Immature natural killer cell (primary cell): ENCODE measurements around the gene PAK5. TPM values are rescaled to one million over a fixed set of nuclear protein-coding genes. Genes with fewer than 3 reads are reported as not detected.

Experiments used
- DNase-seq, 3 donors: peaks; one replicate each; pipeline ENCODE4 v3.0.0; 2022; ENCODE audit warnings: mixed read lengths in 1 of 3
- H3K27ac Mint-ChIP-seq, 6 donors: one replicate each; pipeline ENCODE4 v1.8.0; 2020; ENCODE audit warnings: mixed read lengths in 6 of 6, mild to moderate bottlenecking in 5 of 6, inconsistent platforms in 4 of 6, moderate library complexity in 3 of 6
- H3K27me3 Mint-ChIP-seq, 3 donors: one replicate each; pipeline ENCODE4 v1.8.0; 2020 to 2021; ENCODE audit warnings: low read depth in 3 of 3, mild to moderate bottlenecking in 3 of 3, mixed read lengths in 3 of 3, moderate library complexity in 3 of 3, inconsistent platforms in 1 of 3
- H3K36me3 Mint-ChIP-seq, 3 donors: one replicate each; pipeline ENCODE4 v1.8.0; 2020; ENCODE audit warnings: mixed read lengths in 3 of 3, inconsistent platforms in 2 of 3, mild to moderate bottlenecking in 2 of 3
- H3K4me1 Mint-ChIP-seq, 2 donors: one replicate each; pipeline ENCODE4 v1.8.0; 2020; ENCODE audit warnings: inconsistent platforms in 2 of 2, mild to moderate bottlenecking in 2 of 2, mixed read lengths in 2 of 2, moderate library complexity in 1 of 2
- H3K4me3 Mint-ChIP-seq, 5 donors: one replicate each; pipeline ENCODE4 v1.8.0; 2020; ENCODE audit warnings: mild to moderate bottlenecking in 5 of 5, mixed read lengths in 5 of 5, inconsistent platforms in 3 of 5, moderate library complexity in 3 of 5
- H3K9me3 Mint-ChIP-seq, 6 donors: one replicate each; pipeline ENCODE4 v1.8.0; 2020; ENCODE audit warnings: mild to moderate bottlenecking in 6 of 6, mixed read lengths in 6 of 6, inconsistent platforms in 4 of 6, moderate library complexity in 3 of 6
- polyA plus RNA-seq, 3 donors: library from polyadenylated mRNA; unstranded; fragments of 300-500 nt; fragmentation: Illumina TruSeq; gene quantifications; one replicate each; pipeline ENCODE4 v1.2.3, GENCODE V29; 2021

Gene PAK5
- polyA plus RNA-seq, 3 donors from 2014 or later, result not detected

- DNase-seq, result no peak
- no peaks in the 10 kb centered on the region for H3K36me3 Mint-ChIP-seq
- no peaks in the 10 kb centered on the region for H3K27me3 Mint-ChIP-seq
- no peak overlapping the region for H3K27ac Mint-ChIP-seq
- H3K4me1 Mint-ChIP-seq, result no peaks in the 10 kb centered on the region
- H3K9me3 Mint-ChIP-seq, result peaks cover 2 to 30% (median 4%) of the 10 kb centered on the region in 6 donors
- H3K4me3 Mint-ChIP-seq, result no peak overlapping the region
Measured at GRCh38 chr20:9756660-9757059, 82.2 kb downstream of the PAK5 start.

GRCh38 chr20:9755301-9755700 lies 83.6 kb downstream of the PAK5 start:
- H3K4me3 Mint-ChIP-seq, result no peak overlapping the region
- H3K4me1 Mint-ChIP-seq, result no peaks in the 10 kb centered on the region
- no peaks in the 10 kb centered on the region for H3K27me3 Mint-ChIP-seq
- H3K36me3 Mint-ChIP-seq, result no peaks in the 10 kb centered on the region
- DNase-seq, result no peak
- no peak overlapping the region for H3K27ac Mint-ChIP-seq
- H3K9me3 Mint-ChIP-seq, result peaks cover 2 to 21% (median 4%) of the 10 kb centered on the region in 6 donors

- H3K27me3 Mint-ChIP-seq, result peaks cover 0 to 6% (median 0%) of the 10 kb centered on the region in 3 donors
- no peak overlapping the region for H3K27ac Mint-ChIP-seq
- H3K9me3 Mint-ChIP-seq, result peaks cover 0 to 17% (median 9%) of the 10 kb centered on the region in 6 donors
- H3K4me3 Mint-ChIP-seq, result no peak overlapping the region
- DNase-seq, result no peak
- H3K36me3 Mint-ChIP-seq, result no peaks in the 10 kb centered on the region
- no peaks in the 10 kb centered on the region for H3K4me1 Mint-ChIP-seq
Measured at GRCh38 chr20:9744551-9744950, 94.3 kb downstream of the PAK5 start.

GRCh38 chr20:9743871-9744270 lies 95.0 kb downstream of the PAK5 start:
- Mint-ChIP-seq H3K27me3 (peaks cover 0 to 6% (median 0%) of the 10 kb centered on the region in 3 donors), H3K9me3 (peaks cover 0 to 17% (median 9%) of the 10 kb centered on the region in 6 donors), H3K4me1 (no peaks in the 10 kb centered on the region), H3K27ac (no peak overlapping the region), H3K4me3 (no peak overlapping the region), H3K36me3 (no peaks in the 10 kb centered on the region)
- no peak for DNase-seq

- H3K36me3 Mint-ChIP-seq, result no peaks in the 10 kb centered on the region
- no peaks in the 10 kb centered on the region for H3K4me1 Mint-ChIP-seq
- H3K4me3 Mint-ChIP-seq, result no peak overlapping the region
- H3K27ac Mint-ChIP-seq, result no peak overlapping the region
- no peak for DNase-seq
- H3K27me3 Mint-ChIP-seq, result peaks cover 0 to 6% (median 0%) of the 10 kb centered on the region in 3 donors
- peaks cover 0 to 17% (median 9%) of the 10 kb centered on the region in 6 donors for H3K9me3 Mint-ChIP-seq
Measured at GRCh38 chr20:9742821-9743220, 96.1 kb downstream of the PAK5 start.

GRCh38 chr20:9741996-9742395 lies 96.9 kb downstream of the PAK5 start:
- H3K9me3 Mint-ChIP-seq, result peaks cover 0 to 17% (median 8%) of the 10 kb centered on the region in 6 donors
- H3K27me3 Mint-ChIP-seq, result peaks cover 0 to 6% (median 0%) of the 10 kb centered on the region in 3 donors

DNA sequence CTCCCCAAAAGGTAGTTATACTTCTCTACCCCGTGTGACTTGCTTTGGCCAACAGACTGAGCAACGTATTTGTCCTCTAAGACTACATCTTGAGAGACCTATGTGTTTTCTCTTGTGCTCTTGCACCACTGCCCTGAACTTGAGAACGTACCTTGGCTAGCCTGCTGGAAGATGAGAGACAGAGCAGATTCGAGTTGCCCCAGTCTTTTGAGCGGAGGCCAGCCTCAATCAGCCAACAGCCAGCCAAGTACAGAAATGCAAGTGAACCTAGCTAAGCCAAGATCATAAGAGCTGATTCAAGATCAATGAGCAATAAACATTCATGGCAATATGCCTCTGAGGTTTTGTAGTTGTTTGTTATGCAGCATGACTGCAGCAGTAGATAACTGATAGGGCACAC lies 98.4 kb downstream of the PAK5 start:
- Mint-ChIP-seq H3K4me3 (no peak overlapping the region), H3K9me3 (peaks cover 5 to 20% (median 6%) of the 10 kb centered on the region in 6 donors), H3K27me3 (peaks cover 0 to 3% (median 0%) of the 10 kb centered on the region in 3 donors), H3K36me3 (no peaks in the 10 kb centered on the region), H3K27ac (no peak overlapping the region), H3K4me1 (no peaks in the 10 kb centered on the region)
- DNase-seq, result no peak

More at GRCh38 chr20:9741996-9742395, 96.9 kb downstream of the PAK5 start:
- H3K4me1 Mint-ChIP-seq, result no peaks in the 10 kb centered on the region
- DNase-seq, result no peak
- H3K27ac Mint-ChIP-seq, result no peak overlapping the region
- no peaks in the 10 kb centered on the region for H3K36me3 Mint-ChIP-seq
- H3K4me3 Mint-ChIP-seq, result no peak overlapping the region

- H3K9me3 Mint-ChIP-seq, result peaks cover 5 to 23% (median 8%) of the 10 kb centered on the region in 6 donors
- no peak overlapping the region for H3K27ac Mint-ChIP-seq
- no peaks in the 10 kb centered on the region for H3K36me3 Mint-ChIP-seq
- no peak for DNase-seq
- no peaks in the 10 kb centered on the region for H3K4me1 Mint-ChIP-seq
- no peak overlapping the region for H3K4me3 Mint-ChIP-seq
- H3K27me3 Mint-ChIP-seq, result peaks cover 0 to 3% (median 0%) of the 10 kb centered on the region in 3 donors
Measured at GRCh38 chr20:9739991-9740390, 98.9 kb downstream of the PAK5 start.

- Mint-ChIP-seq H3K27ac (no peak overlapping the region), H3K4me3 (no peak overlapping the region), H3K36me3 (peaks cover 0 to 3% (median 0%) of the 10 kb centered on the region in 3 donors), H3K27me3 (no peaks in the 10 kb centered on the region), H3K4me1 (no peaks in the 10 kb centered on the region), H3K9me3 (peaks cover 5 to 25% (median 7%) of the 10 kb centered on the region in 6 donors)
- no peak for DNase-seq
Measured at GRCh38 chr20:9736373-9736772, 102.5 kb downstream of the PAK5 start.

DNA sequence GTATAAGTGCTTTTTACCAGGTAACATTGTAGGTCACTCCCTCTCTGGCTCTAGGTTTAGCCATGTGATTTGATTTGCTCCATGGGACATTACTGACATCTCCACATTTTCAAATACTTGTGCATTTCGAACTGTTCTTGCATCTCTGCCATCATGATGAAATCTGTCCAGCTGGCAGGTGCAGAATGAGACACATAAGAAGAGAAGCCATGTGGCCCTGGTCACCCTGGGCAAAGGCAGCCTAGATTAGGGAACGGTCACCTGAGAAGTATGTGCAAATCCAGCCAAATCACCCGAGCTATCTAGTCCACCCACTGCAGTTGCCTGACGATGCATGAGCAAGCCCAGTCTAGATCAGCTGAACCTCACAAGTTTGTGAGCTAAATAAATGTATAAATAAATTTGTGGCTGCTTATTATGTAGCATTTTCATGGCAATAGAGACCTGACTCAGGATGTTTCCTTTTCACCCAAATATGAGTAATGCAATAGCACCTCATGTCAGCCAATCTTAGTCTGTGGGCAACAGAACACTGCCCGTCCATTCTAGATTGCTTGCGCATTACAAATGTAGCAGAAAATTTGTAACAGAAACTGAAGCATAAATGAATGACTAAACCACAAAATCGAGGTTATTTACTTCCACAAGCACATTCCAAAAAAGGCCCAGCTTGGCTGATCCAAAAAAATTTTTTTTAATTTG lies 115.2 kb downstream of the PAK5 start:
- H3K4me3 Mint-ChIP-seq, result no peak overlapping the region
- no peak for DNase-seq
- no peaks in the 10 kb centered on the region for H3K4me1 Mint-ChIP-seq
- H3K27me3 Mint-ChIP-seq, result peaks cover 0 to 3% (median 2%) of the 10 kb centered on the region in 3 donors
- no peak overlapping the region for H3K27ac Mint-ChIP-seq
- H3K9me3 Mint-ChIP-seq, result peaks cover 0 to 14% (median 7%) of the 10 kb centered on the region in 6 donors
- no peaks in the 10 kb centered on the region for H3K36me3 Mint-ChIP-seq

GRCh38 chr20:9711872-9712271 lies 127.0 kb downstream of the PAK5 start:
- Mint-ChIP-seq H3K9me3 (peaks cover 0 to 11% (median 6%) of the 10 kb centered on the region in 6 donors), H3K4me3 (no peak overlapping the region), H3K36me3 (no peaks in the 10 kb centered on the region), H3K27ac (no peak overlapping the region), H3K4me1 (no peaks in the 10 kb centered on the region), H3K27me3 (peaks cover 0 to 3% (median 0%) of the 10 kb centered on the region in 3 donors)
- DNase-seq, result no peak

- peaks cover 0 to 3% (median 0%) of the 10 kb centered on the region in 3 donors for H3K27me3 Mint-ChIP-seq
- H3K27ac Mint-ChIP-seq, result no peak overlapping the region
- no peaks in the 10 kb centered on the region for H3K4me1 Mint-ChIP-seq
- no peaks in the 10 kb centered on the region for H3K36me3 Mint-ChIP-seq
- DNase-seq, result no peak
- H3K4me3 Mint-ChIP-seq, result no peak overlapping the region
- H3K9me3 Mint-ChIP-seq, result peaks cover 0 to 12% (median 6%) of the 10 kb centered on the region in 6 donors
Measured at GRCh38 chr20:9710685-9711084, 128.2 kb downstream of the PAK5 start.

- Mint-ChIP-seq H3K27ac (no peak overlapping the region), H3K4me3 (no peak overlapping the region), H3K27me3 (peaks cover 0 to 4% (median 0%) of the 10 kb centered on the region in 3 donors), H3K36me3 (no peaks in the 10 kb centered on the region), H3K4me1 (no peaks in the 10 kb centered on the region), H3K9me3 (peaks cover 0 to 11% (median 2%) of the 10 kb centered on the region in 6 donors)
- DNase-seq, result no peak
Measured at GRCh38 chr20:9705722-9706476, 133.0 kb downstream of the PAK5 start.

GRCh38 chr20:9699181-9699580 lies 139.7 kb downstream of the PAK5 start:
- Mint-ChIP-seq H3K36me3 (no peaks in the 10 kb centered on the region), H3K4me3 (no peak overlapping the region), H3K27me3 (peaks cover 0 to 2% (median 0%) of the 10 kb centered on the region in 3 donors), H3K9me3 (peaks cover 0 to 4% (median 0%) of the 10 kb centered on the region in 6 donors), H3K27ac (no peak overlapping the region), H3K4me1 (no peaks in the 10 kb centered on the region)
- no peak for DNase-seq
